Activated T-cell treated with anti-CD3 and anti-CD28 coated beads, Interleukin-2, amount 50 U/mL, for 72 hours (primary cell): ENCODE results near the gene MPPED2. TPM values are rescaled to one million over a fixed set of nuclear protein-coding genes. Genes with fewer than 3 reads are reported as not detected.

Experiments
- ATAC-seq, 2 donors: fragments of 150-1000 bp; cut with Tn5 transposase; replicated peaks in 1 of 2; 2 replicates each; pipeline ENCODE4 v1.10.0; 2021; ENCODE audit warnings: moderate library complexity in 2 of 2, mild to moderate bottlenecking in 1 of 2
- DNase-seq, 2 donors: peaks; one replicate each; pipeline ENCODE4 v3.0.0; 2021 to 2022; ENCODE audit warnings: mixed read lengths in 1 of 2
- H3K27ac Mint-ChIP-seq: one replicate; pipeline ENCODE4 v1.8.0; 2022; ENCODE audit warnings: mild to moderate bottlenecking, moderate library complexity, mixed read lengths
- H3K27me3 Mint-ChIP-seq: one replicate; pipeline ENCODE4 v1.8.0; 2022; ENCODE audit warnings: low read depth, mixed read lengths
- H3K36me3 Mint-ChIP-seq, 2 donors: one replicate each; pipeline ENCODE4 v1.8.0; 2022; ENCODE audit warnings: mixed read lengths in 2 of 2, mild to moderate bottlenecking in 1 of 2; ENCODE audit not compliant: insufficient read depth in 2 of 2
- H3K4me1 Mint-ChIP-seq: one replicate; pipeline ENCODE4 v1.8.0; 2022; ENCODE audit warnings: low read depth, mixed read lengths
- H3K4me3 Mint-ChIP-seq, 2 donors: one replicate each; pipeline ENCODE4 v1.8.0; 2022; ENCODE audit warnings: mild to moderate bottlenecking in 2 of 2, mixed read lengths in 2 of 2, moderate library complexity in 2 of 2
- H3K9me3 Mint-ChIP-seq, 2 donors: one replicate each; pipeline ENCODE4 v1.8.0; 2022; ENCODE audit warnings: mixed read lengths in 2 of 2
- total RNA-seq, 2 donors: library from RNA; stranded (reverse); gene quantifications; one replicate each; pipeline ENCODE4 v1.2.3, GENCODE V29; 2022

The MPPED2 gene
- total RNA-seq, 2 donors from 2014 or later, result 0.46 to 1.6 TPM

DNA sequence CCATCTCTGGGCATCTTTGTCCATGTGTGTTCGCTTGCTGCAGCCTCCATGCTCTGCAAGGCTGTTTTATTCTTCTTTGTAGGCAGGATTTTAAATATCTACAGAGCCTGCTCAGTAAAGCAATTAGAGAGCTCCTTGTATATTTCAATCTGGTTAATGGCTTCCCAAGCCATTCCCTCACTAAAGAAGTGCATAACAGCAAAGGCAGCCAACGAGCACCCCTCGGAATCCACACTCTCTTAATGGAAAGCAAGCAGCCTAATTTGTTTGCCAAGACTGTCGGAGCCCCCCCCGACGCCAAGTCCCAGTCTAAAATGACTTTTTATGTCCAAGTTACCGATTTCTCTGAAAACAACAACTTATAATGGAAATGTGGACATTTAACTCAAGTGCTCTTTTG is 139.6 kb downstream of the MPPED2 start:
- Mint-ChIP-seq H3K36me3 (no peaks in the 10 kb centered on the region), H3K27ac (no peak overlapping the region), H3K27me3 (no peaks in the 10 kb centered on the region), H3K4me1 (no peaks in the 10 kb centered on the region), H3K9me3 (no peaks in the 10 kb centered on the region), H3K4me3 (no peak overlapping the region)
- DNase-seq (no peak), ATAC-seq (no peak)

DNA sequence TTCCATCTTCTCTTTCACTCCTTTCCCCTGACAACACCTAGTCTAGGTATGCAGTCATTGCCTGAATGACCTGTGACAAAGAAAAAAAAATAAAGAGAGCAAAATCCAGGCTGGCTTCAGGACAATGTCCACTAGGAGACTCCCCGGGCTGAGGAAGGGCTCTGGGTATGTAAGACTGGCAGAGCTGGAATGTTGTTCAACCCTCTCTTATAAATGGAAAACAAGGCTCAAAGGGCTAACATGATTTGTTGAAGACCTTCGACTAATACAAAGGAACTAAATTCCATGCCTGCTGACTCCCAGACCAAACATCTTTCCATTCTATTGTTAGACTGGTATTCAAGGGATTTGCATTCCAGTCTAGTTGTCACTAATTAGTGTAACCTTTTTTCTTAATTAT is 141.1 kb downstream of the MPPED2 start:
- DNase-seq (no peak), ATAC-seq (no peak)
- H3K27me3 Mint-ChIP-seq, result no peaks in the 10 kb centered on the region
- H3K4me3 Mint-ChIP-seq, result no peak overlapping the region
- no peaks in the 10 kb centered on the region for H3K4me1 Mint-ChIP-seq
- no peaks in the 10 kb centered on the region for H3K9me3 Mint-ChIP-seq
- H3K27ac Mint-ChIP-seq, result no peak overlapping the region
- no peaks in the 10 kb centered on the region for H3K36me3 Mint-ChIP-seq

DNA sequence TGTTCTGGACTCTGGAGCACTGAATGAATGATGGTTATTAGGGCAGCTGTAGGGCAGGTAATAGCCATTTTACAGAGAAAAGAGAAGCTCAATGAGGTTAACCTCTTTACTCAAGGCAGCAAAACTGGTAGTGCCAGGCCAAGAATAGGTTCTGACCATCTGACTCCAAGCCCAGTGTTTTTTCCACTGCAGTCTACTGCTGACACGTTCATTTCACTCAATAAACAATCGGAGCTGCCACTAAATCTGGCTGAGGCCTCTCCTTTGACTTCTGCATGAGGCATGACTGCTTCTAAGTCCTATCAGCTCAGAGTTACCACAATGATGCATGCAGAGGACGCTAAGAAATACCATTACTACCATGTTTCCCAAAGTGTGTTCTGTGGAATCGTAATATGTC is 145.6 kb downstream of the MPPED2 start:
- Mint-ChIP-seq H3K4me1 (no peaks in the 10 kb centered on the region), H3K27me3 (no peaks in the 10 kb centered on the region), H3K36me3 (no peaks in the 10 kb centered on the region), H3K9me3 (no peaks in the 10 kb centered on the region), H3K4me3 (no peak overlapping the region), H3K27ac (no peak overlapping the region)
- no peak for ATAC-seq
- DNase-seq, result no peak

DNA sequence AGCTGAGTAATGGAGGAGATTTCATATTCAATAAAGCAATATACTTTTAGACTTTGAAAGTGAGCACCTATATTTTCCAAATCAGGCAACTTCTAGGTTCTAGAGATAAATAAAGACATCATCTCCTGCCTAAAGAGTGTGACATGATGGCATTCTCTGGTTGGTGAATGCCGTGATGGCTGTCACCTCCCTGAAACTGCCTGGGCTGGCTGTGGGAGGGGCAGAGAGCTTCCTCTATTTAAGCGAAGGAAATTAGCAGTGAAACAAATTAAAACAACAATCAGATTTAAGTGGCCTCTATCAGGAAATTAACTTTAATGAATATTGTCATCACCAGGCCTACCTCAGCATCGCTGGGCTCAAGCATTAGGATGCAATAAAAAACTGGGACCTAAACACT is 149.4 kb downstream of the MPPED2 start:
- no peaks in the 10 kb centered on the region for H3K27me3 Mint-ChIP-seq
- H3K27ac Mint-ChIP-seq, result no peak overlapping the region
- no peaks in the 10 kb centered on the region for H3K4me1 Mint-ChIP-seq
- H3K36me3 Mint-ChIP-seq, result no peaks in the 10 kb centered on the region
- no peaks in the 10 kb centered on the region for H3K9me3 Mint-ChIP-seq
- no peak overlapping the region for H3K4me3 Mint-ChIP-seq
- ATAC-seq (no peak), DNase-seq (no peak)

- ATAC-seq (no peak), DNase-seq (no peak)
- Mint-ChIP-seq H3K9me3 (no peaks in the 10 kb centered on the region), H3K27me3 (no peaks in the 10 kb centered on the region), H3K4me3 (no peak overlapping the region), H3K27ac (no peak overlapping the region), H3K36me3 (no peaks in the 10 kb centered on the region), H3K4me1 (no peaks in the 10 kb centered on the region)
Measured at GRCh38 chr11:30435488-30435887, 150.7 kb downstream of the MPPED2 start.

DNA sequence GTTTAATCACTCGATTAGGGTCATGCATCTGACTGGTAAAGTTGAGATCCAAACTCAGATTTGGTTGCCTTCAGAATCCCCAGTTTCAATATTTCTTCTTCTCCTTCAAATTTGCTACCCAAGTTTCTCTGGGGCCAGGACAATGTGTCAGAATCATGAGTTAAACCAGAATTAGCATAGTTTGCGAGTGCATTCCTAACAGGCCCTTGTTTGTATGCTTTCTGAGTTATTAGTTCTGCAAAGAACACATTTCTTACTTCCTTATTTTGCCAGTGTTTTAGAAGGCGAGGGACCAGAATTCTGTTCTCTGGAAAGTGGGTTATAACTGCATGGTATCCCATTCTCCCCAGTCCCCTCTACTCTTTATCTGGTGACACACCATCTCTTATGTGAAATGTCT is 151.3 kb downstream of the MPPED2 start:
- DNase-seq, result no peak
- Mint-ChIP-seq H3K4me3 (no peak overlapping the region), H3K9me3 (no peaks in the 10 kb centered on the region), H3K27me3 (no peaks in the 10 kb centered on the region), H3K36me3 (no peaks in the 10 kb centered on the region), H3K27ac (no peak overlapping the region), H3K4me1 (no peaks in the 10 kb centered on the region)
- no peak for ATAC-seq

- H3K4me1 Mint-ChIP-seq, result no peaks in the 10 kb centered on the region
- no peaks in the 10 kb centered on the region for H3K9me3 Mint-ChIP-seq
- no peaks in the 10 kb centered on the region for H3K27me3 Mint-ChIP-seq
- ATAC-seq (no peak), DNase-seq (no peak)
- H3K4me3 Mint-ChIP-seq, result no peak overlapping the region
- H3K36me3 Mint-ChIP-seq, result no peaks in the 10 kb centered on the region
- H3K27ac Mint-ChIP-seq, result no peak overlapping the region
Measured at GRCh38 chr11:30433831-30434230, 152.3 kb downstream of the MPPED2 start.

DNA sequence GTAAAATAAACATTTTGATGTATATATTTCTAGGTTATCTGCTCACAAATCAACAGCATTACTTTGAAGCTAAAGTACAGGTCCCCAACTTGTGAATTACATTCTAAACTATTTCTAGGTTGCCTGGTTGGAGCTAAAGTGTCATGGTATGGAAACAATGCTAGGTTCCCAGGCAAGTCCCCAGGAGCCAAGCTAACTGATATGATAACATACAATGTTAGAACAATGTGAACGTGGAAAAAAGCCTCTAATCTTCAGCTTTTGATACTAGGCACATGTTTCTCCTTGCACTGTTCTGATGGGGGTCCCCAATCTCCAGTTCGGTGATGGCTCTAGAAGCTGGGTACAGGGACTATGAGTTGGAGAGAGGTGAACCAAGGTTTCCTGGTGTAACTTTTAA is 153.4 kb downstream of the MPPED2 start:
- H3K4me3 Mint-ChIP-seq, result no peak overlapping the region
- no peak overlapping the region for H3K27ac Mint-ChIP-seq
- H3K4me1 Mint-ChIP-seq, result no peaks in the 10 kb centered on the region
- no peaks in the 10 kb centered on the region for H3K27me3 Mint-ChIP-seq
- DNase-seq (no peak), ATAC-seq (no peak)
- no peaks in the 10 kb centered on the region for H3K36me3 Mint-ChIP-seq
- no peaks in the 10 kb centered on the region for H3K9me3 Mint-ChIP-seq

GRCh38 chr11:30432178-30432577 is 154.0 kb downstream of the MPPED2 start:
- Mint-ChIP-seq H3K36me3 (no peaks in the 10 kb centered on the region), H3K4me1 (no peaks in the 10 kb centered on the region), H3K4me3 (no peak overlapping the region), H3K27ac (no peak overlapping the region), H3K9me3 (no peaks in the 10 kb centered on the region), H3K27me3 (no peaks in the 10 kb centered on the region)
- ATAC-seq, result no peak
- no peak for DNase-seq

GRCh38 chr11:30431127-30431814 is 154.9 kb downstream of the MPPED2 start:
- DNase-seq (no peak), ATAC-seq (no peak)
- no peaks in the 10 kb centered on the region for H3K36me3 Mint-ChIP-seq
- no peaks in the 10 kb centered on the region for H3K4me1 Mint-ChIP-seq
- H3K27ac Mint-ChIP-seq, result no peak overlapping the region
- H3K27me3 Mint-ChIP-seq, result no peaks in the 10 kb centered on the region
- H3K4me3 Mint-ChIP-seq, result no peak overlapping the region
- no peaks in the 10 kb centered on the region for H3K9me3 Mint-ChIP-seq

- no peaks in the 10 kb centered on the region for H3K36me3 Mint-ChIP-seq
- no peaks in the 10 kb centered on the region for H3K4me1 Mint-ChIP-seq
- no peak overlapping the region for H3K4me3 Mint-ChIP-seq
- H3K27ac Mint-ChIP-seq, result no peak overlapping the region
- H3K27me3 Mint-ChIP-seq, result no peaks in the 10 kb centered on the region
- no peak for ATAC-seq
- no peak for DNase-seq
- no peaks in the 10 kb centered on the region for H3K9me3 Mint-ChIP-seq
Measured at GRCh38 chr11:30429550-30429949, 156.6 kb downstream of the MPPED2 start.

GRCh38 chr11:30426781-30427180 is 159.4 kb downstream of the MPPED2 start:
- Mint-ChIP-seq H3K36me3 (no peaks in the 10 kb centered on the region), H3K9me3 (no peaks in the 10 kb centered on the region), H3K4me3 (no peak overlapping the region), H3K27me3 (no peaks in the 10 kb centered on the region), H3K4me1 (no peaks in the 10 kb centered on the region), H3K27ac (no peak overlapping the region)
- DNase-seq (no peak), ATAC-seq (no peak)

DNA sequence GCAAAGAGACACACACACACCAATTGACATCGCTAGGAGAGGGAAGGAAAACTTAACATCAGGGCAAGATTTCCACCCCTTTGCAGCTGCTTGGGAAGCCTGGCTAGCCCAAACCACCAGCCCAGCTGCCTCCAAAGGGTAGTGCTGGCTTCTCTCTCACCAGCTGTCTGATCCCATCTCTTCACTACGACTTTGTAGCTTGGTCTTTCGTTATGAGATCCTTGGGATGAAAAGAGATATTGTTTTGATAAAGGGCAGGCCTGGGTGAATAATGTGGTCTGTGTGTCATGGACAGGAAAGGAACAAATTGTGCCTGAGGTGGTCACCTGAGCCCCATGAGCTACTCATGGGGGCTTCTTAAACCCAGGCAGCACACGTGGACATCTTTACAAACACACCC is 161.3 kb downstream of the MPPED2 start:
- Mint-ChIP-seq H3K9me3 (no peaks in the 10 kb centered on the region), H3K36me3 (no peaks in the 10 kb centered on the region), H3K4me1 (no peaks in the 10 kb centered on the region), H3K27ac (no peak overlapping the region), H3K27me3 (no peaks in the 10 kb centered on the region), H3K4me3 (no peak overlapping the region)
- no peak for ATAC-seq
- DNase-seq, result no peak

GRCh38 chr11:30424321-30424720 is 161.8 kb downstream of the MPPED2 start:
- H3K27me3 Mint-ChIP-seq, result no peaks in the 10 kb centered on the region
- DNase-seq, result no peak
- no peak for ATAC-seq
- no peaks in the 10 kb centered on the region for H3K36me3 Mint-ChIP-seq
- H3K4me3 Mint-ChIP-seq, result no peak overlapping the region
- no peaks in the 10 kb centered on the region for H3K9me3 Mint-ChIP-seq
- H3K27ac Mint-ChIP-seq, result no peak overlapping the region
- H3K4me1 Mint-ChIP-seq, result no peaks in the 10 kb centered on the region
